T-cell (primary cell): ENCODE results near the gene NSUN7. TPM values are rescaled to one million over a fixed set of nuclear protein-coding genes. Genes with fewer than 3 reads are reported as not detected.

Experiments
- ATAC-seq, 4 experiments: fragments of 200-7000 bp in 3 of 4; fragments of 150-1000 bp in 1 of 4; cut with Tn5 transposase; replicated peaks in 1 of 4; 1 replicate in 3 of 4; 2 replicates in 1 of 4; pipeline ENCODE4 v1.10.0; 2021; ENCODE audit warnings: moderate library complexity in 3 of 4, mild to moderate bottlenecking in 2 of 4, moderate number of reproducible peaks in 1 of 4
- CTCF ChIA-PET, 2 donors: fragments of 300-600 bp; sonication (Branson Sonifier 250); formaldehyde crosslinking; loops; one replicate each; lab custom pipeline; 2022; ENCODE audit warnings: antibody characterized with exemption in 2 of 2; lab: Charles Lee
- POLR2A ChIA-PET, 2 donors: fragments of 300-600 bp; sonication (Branson Sonifier 250); formaldehyde crosslinking; loops; one replicate each; lab custom pipeline; 2022; ENCODE audit warnings: antibody characterized with exemption in 2 of 2; lab: Charles Lee
- DNase-seq, 35 experiments: peaks; one replicate each; pipeline versions ENCODE4 v3.0.0 to v3.0.0-alpha.2; 2013 to 2023
- H3K27ac ChIP-seq: one replicate; pipeline ENCODE4 v1.5.1; 2013; ENCODE audit warnings: low read length
- H3K27me3 ChIP-seq, 2 experiments: replicated peaks in 1 of 2; 1 replicate in 1 of 2; 2 replicates in 1 of 2; pipeline versions ENCODE4 v1.6.1 to v1.7.0; 2013; ENCODE audit warnings: low read length in 1 of 2, mixed read lengths in 1 of 2; ENCODE audit not compliant: control insufficient read depth in 2 of 2, insufficient read depth in 2 of 2; ENCODE audit errors: extremely low read depth in 1 of 2
- H3K36me3 ChIP-seq, 2 donors: 1 replicate in 1 of 2; 2 replicates in 1 of 2; pipeline versions ENCODE4 v1.6.1 to v1.7.0; 2013; ENCODE audit warnings: low read length in 1 of 2; ENCODE audit not compliant: control insufficient read depth in 2 of 2, insufficient read depth in 1 of 2; ENCODE audit errors: extremely low read depth in 1 of 2
- H3K4me1 ChIP-seq, 2 experiments: 1 replicate in 1 of 2; 2 replicates in 1 of 2; pipeline versions ENCODE4 v1.6.1 to v1.7.0; 2013; ENCODE audit warnings: low read length in 2 of 2, mixed read lengths in 1 of 2; ENCODE audit not compliant: insufficient read depth in 2 of 2, control insufficient read depth in 1 of 2; ENCODE audit errors: extremely low read depth in 1 of 2
- H3K4me3 ChIP-seq, 2 donors: 1 replicate in 1 of 2; 2 replicates in 1 of 2; pipeline versions ENCODE4 v1.5.1 to v1.7.0; 2013; ENCODE audit warnings: mild to moderate bottlenecking in 2 of 2, low read length in 1 of 2, moderate library complexity in 1 of 2; ENCODE audit not compliant: control insufficient read depth in 1 of 2; ENCODE audit errors: extremely low read depth in 1 of 2
- H3K9me3 ChIP-seq: 2 replicates; pipeline ENCODE4 v1.7.0; 2013
- H3K27ac Mint-ChIP-seq, 2 donors: one replicate each; pipeline ENCODE4 v1.8.0; 2020 to 2021; ENCODE audit warnings: mild to moderate bottlenecking in 2 of 2, mixed read lengths in 2 of 2
- H3K27me3 Mint-ChIP-seq, 2 donors: one replicate each; pipeline ENCODE4 v1.8.0; 2021 to 2022; ENCODE audit warnings: mixed read lengths in 2 of 2
- H3K36me3 Mint-ChIP-seq: one replicate; pipeline ENCODE4 v1.8.0; 2021; ENCODE audit warnings: mixed read lengths
- H3K4me1 Mint-ChIP-seq, 3 donors: one replicate each; pipeline ENCODE4 v1.8.0; 2020 to 2022; ENCODE audit warnings: mixed read lengths in 3 of 3, mild to moderate bottlenecking in 1 of 3
- H3K4me3 Mint-ChIP-seq, 3 donors: one replicate each; pipeline ENCODE4 v1.8.0; 2020 to 2022; ENCODE audit warnings: mild to moderate bottlenecking in 3 of 3, mixed read lengths in 3 of 3, moderate library complexity in 3 of 3
- H3K9me3 Mint-ChIP-seq, 3 donors: one replicate each; pipeline ENCODE4 v1.8.0; 2020 to 2022; ENCODE audit warnings: mixed read lengths in 3 of 3
- WGBS: methylation state at CpG from one replicate; pipeline ENCODE4 v1.1.5; 2013; ENCODE audit warnings: missing lambda C conversion rate; ENCODE audit not compliant: insufficient coverage; 5-methylcytosine and 5-hydroxymethylcytosine counted together
- total RNA-seq, 35 experiments: library from RNA in 6 of 35; stranded (reverse) in 6 of 35; fragments of 120-200 nt in 1 of 35; gene quantifications; one replicate each; pipeline versions ENCODE4 v1.2.1 to v1.2.4 and lab custom pipeline; 2013 to 2026

The NSUN7 gene
- total RNA-seq, 5 donors from 2014 or later (not counting 1 experiment from before 2014, with no cell fraction given) = 0.28 to 1.0 (median 0.54) TPM

GRCh38 chr4:40731361-40731760, 18.4 kb upstream of the NSUN7 start:
- Mint-ChIP-seq H3K27ac (no peak overlapping the region), H3K4me1 (peaks cover 4 to 14% (median 13%) of the 10 kb centered on the region in 3 donors), H3K9me3 (no peaks in the 10 kb centered on the region), H3K4me3 (no peak overlapping the region), H3K27me3 (peaks cover 0 to 6% of the 10 kb centered on the region in 2 donors), H3K36me3 (no peaks in the 10 kb centered on the region)
- ATAC-seq = no peak
- peaks cover 0 to 4% of the 10 kb centered on the region in 2 experiments for H3K4me1 ChIP-seq
- no peak overlapping the region for H3K4me3 ChIP-seq
- H3K36me3 ChIP-seq = no peaks in the 10 kb centered on the region
- ChIA-PET CTCF (no interaction called here), POLR2A (no interaction called here)
- DNase-seq = no peak
- H3K9me3 ChIP-seq = no peaks in the 10 kb centered on the region
- H3K27ac ChIP-seq = no peak overlapping the region
- H3K27me3 ChIP-seq = peaks cover 0 to 8% of the 10 kb centered on the region in 2 experiments

- Histone ChIP-seq H3K4me3 (no peak overlapping the region), H3K27ac (no peak overlapping the region), H3K9me3 (no peaks in the 10 kb centered on the region), H3K4me1 (peaks cover 0 to 4% of the 10 kb centered on the region in 2 experiments), H3K36me3 (no peaks in the 10 kb centered on the region), H3K27me3 (peaks cover 0 to 8% of the 10 kb centered on the region in 2 experiments)
- Mint-ChIP-seq H3K4me1 (peaks cover 4 to 14% (median 13%) of the 10 kb centered on the region in 3 donors), H3K4me3 (no peak overlapping the region), H3K9me3 (no peaks in the 10 kb centered on the region), H3K36me3 (no peaks in the 10 kb centered on the region), H3K27me3 (peaks cover 0 to 6% of the 10 kb centered on the region in 2 donors), H3K27ac (no peak overlapping the region)
- ATAC-seq (no peak), DNase-seq (peak in 1 of 35 experiments; percentile 26)
- CTCF ChIA-PET = interaction anchor here in 1 of 2 donors (0.7 kb wide), 1 partner anchor 10 kb away, joined by 3 read pairs; no protein-coding TSS in a partner anchor
- POLR2A ChIA-PET = no interaction called here
- WGBS = 75% methylated on average over 2 of the region's 6 CpGs
These were observed 17.9 kb upstream of the NSUN7 start for GRCh38 chr4:40731792-40732245.

GRCh38 chr4:40733752-40734151, 16.0 kb upstream of the NSUN7 start:
- H3K9me3 Mint-ChIP-seq = no peaks in the 10 kb centered on the region
- no peak overlapping the region for H3K4me3 Mint-ChIP-seq
- CTCF ChIA-PET = no interaction called here
- WGBS = 84% methylated on average over 5 of the region's 7 CpGs
- peaks cover 0 to 1% of the 10 kb centered on the region in 2 donors for H3K27me3 Mint-ChIP-seq
- H3K36me3 ChIP-seq = no peaks in the 10 kb centered on the region
- peaks cover 0 to 8% of the 10 kb centered on the region in 2 experiments for H3K27me3 ChIP-seq
- H3K27ac ChIP-seq = no peak overlapping the region
- no peak for DNase-seq
- ATAC-seq = no peak
- POLR2A ChIA-PET = interaction anchor here in 1 of 2 donors (0.6 kb wide), 1 partner anchor 12 kb away, joined by 5 read pairs; no protein-coding TSS in a partner anchor
- no peak overlapping the region for H3K4me3 ChIP-seq
- peaks cover 0 to 4% of the 10 kb centered on the region in 2 experiments for H3K4me1 ChIP-seq
- H3K9me3 ChIP-seq = no peaks in the 10 kb centered on the region
- no peak overlapping the region for H3K27ac Mint-ChIP-seq
- H3K36me3 Mint-ChIP-seq = no peaks in the 10 kb centered on the region
- peaks cover 4 to 14% (median 13%) of the 10 kb centered on the region in 3 donors for H3K4me1 Mint-ChIP-seq

GRCh38 chr4:40734497-40734896, 15.3 kb upstream of the NSUN7 start:
- Mint-ChIP-seq H3K9me3 (no peaks in the 10 kb centered on the region), H3K4me1 (peaks cover 4 to 14% (median 13%) of the 10 kb centered on the region in 3 donors), H3K27me3 (peaks cover 0 to 1% of the 10 kb centered on the region in 2 donors), H3K27ac (no peak overlapping the region), H3K4me3 (no peak overlapping the region), H3K36me3 (no peaks in the 10 kb centered on the region)
- Histone ChIP-seq H3K27me3 (peaks cover 0 to 5% of the 10 kb centered on the region in 2 experiments), H3K4me3 (no peak overlapping the region), H3K4me1 (peaks cover 0 to 4% of the 10 kb centered on the region in 2 experiments), H3K27ac (no peak overlapping the region), H3K9me3 (no peaks in the 10 kb centered on the region), H3K36me3 (no peaks in the 10 kb centered on the region)
- ChIA-PET CTCF (interaction anchor here (0.6 to 0.7 kb wide), 2 partner anchors 306 to 703 kb away, joined by 4 to 6 read pairs; no protein-coding TSS in a partner anchor), POLR2A (interaction anchor here in 1 of 2 donors (0.6 kb wide), 1 partner anchor 11 kb away, joined by 5 read pairs; no protein-coding TSS in a partner anchor)
- no peak for ATAC-seq
- no peak for DNase-seq
- WGBS = 79% methylated on average over 5 of the region's 5 CpGs

- no peaks in the 10 kb centered on the region for H3K36me3 Mint-ChIP-seq
- no peaks in the 10 kb centered on the region for H3K9me3 Mint-ChIP-seq
- H3K27ac Mint-ChIP-seq = no peak overlapping the region
- H3K4me3 ChIP-seq = no peak overlapping the region
- H3K4me1 Mint-ChIP-seq = peaks cover 0 to 8% (median 5%) of the 10 kb centered on the region in 3 donors
- ChIA-PET POLR2A (no interaction called here), CTCF (interaction anchor here in 1 of 2 donors (0.5 kb wide), 1 partner anchor 83 kb away, joined by 3 read pairs; no protein-coding TSS in a partner anchor)
- ATAC-seq = no peak
- DNase-seq = peak in 1 of 35 experiments; percentile 15
- peaks cover 0 to 4% of the 10 kb centered on the region in 2 experiments for H3K4me1 ChIP-seq
- H3K27me3 ChIP-seq = peaks cover 0 to 5% of the 10 kb centered on the region in 2 experiments
- H3K27me3 Mint-ChIP-seq = peaks cover 0 to 3% of the 10 kb centered on the region in 2 donors
- no peak overlapping the region for H3K4me3 Mint-ChIP-seq
- no peak overlapping the region for H3K27ac ChIP-seq
- no peaks in the 10 kb centered on the region for H3K36me3 ChIP-seq
- no peaks in the 10 kb centered on the region for H3K9me3 ChIP-seq
- no CpG with 5 or more reads among the region's 1 CpG for WGBS
These were observed 12.8 kb upstream of the NSUN7 start for GRCh38 chr4:40736910-40737309.

- CTCF ChIA-PET = no interaction called here
These were observed 11.9 kb upstream of the NSUN7 start for GRCh38 chr4:40737879-40738278.

More at GRCh38 chr4:40737879-40738278, 11.9 kb upstream of the NSUN7 start:
- POLR2A ChIA-PET = no interaction called here
- DNase-seq (no peak), ATAC-seq (no peak)
- Histone ChIP-seq H3K9me3 (no peaks in the 10 kb centered on the region), H3K27ac (no peak overlapping the region), H3K4me1 (no peaks in the 10 kb centered on the region), H3K36me3 (no peaks in the 10 kb centered on the region), H3K27me3 (peaks cover 0 to 5% of the 10 kb centered on the region in 2 experiments), H3K4me3 (no peak overlapping the region)
- WGBS = no CpG with 5 or more reads among the region's 2 CpGs
- no peaks in the 10 kb centered on the region for H3K36me3 Mint-ChIP-seq
- H3K9me3 Mint-ChIP-seq = no peaks in the 10 kb centered on the region
- peaks cover 0 to 3% of the 10 kb centered on the region in 2 donors for H3K27me3 Mint-ChIP-seq
- H3K4me1 Mint-ChIP-seq = peaks cover 0 to 2% (median 0%) of the 10 kb centered on the region in 3 donors
- H3K27ac Mint-ChIP-seq = no peak overlapping the region
- H3K4me3 Mint-ChIP-seq = no peak overlapping the region
